Nephron progenitor cell (in vitro differentiated cells): ENCODE results near the gene POLR1H.
A peak's percentile ranks its signal among the peaks of the same experiment; 100 is the strongest.

Experiments
- DNase-seq: peaks from one replicate; pipeline ENCODE4 v3.0.0; 2021
- H3K27ac Mint-ChIP-seq: 2 replicates; pipeline ENCODE4 v1.8.0; 2021; ENCODE audit warnings: mild to moderate bottlenecking, moderate library complexity, mixed read lengths
- H3K27me3 Mint-ChIP-seq: 2 replicates; pipeline ENCODE4 v1.8.0; 2021; ENCODE audit warnings: mild to moderate bottlenecking, low read depth, mixed read lengths; ENCODE audit not compliant: poor library complexity
- H3K36me3 Mint-ChIP-seq: 2 replicates; pipeline ENCODE4 v1.8.0; 2021; ENCODE audit warnings: low read depth, mixed read lengths
- H3K4me1 Mint-ChIP-seq: 2 replicates; pipeline ENCODE4 v1.8.0; 2021; ENCODE audit warnings: mixed read lengths
- H3K4me3 Mint-ChIP-seq: 2 replicates; pipeline ENCODE4 v1.8.0; 2021; ENCODE audit warnings: mild to moderate bottlenecking, moderate library complexity, mixed read lengths
- H3K9me3 Mint-ChIP-seq: 2 replicates; pipeline ENCODE4 v1.8.0; 2021; ENCODE audit warnings: mild to moderate bottlenecking, moderate library complexity, mixed read lengths
- CTCF ChIP-seq: fragments of 200-600 bp; sonication (generic); IDR thresholded peaks from 2 replicates; pipeline ENCODE4 v1.5.0; 2021; ENCODE audit warnings: antibody characterized with exemption

POLR1H gene

GRCh38 chr6:30101444-30102413 lies 40.7 kb downstream of the POLR1H start:
- Mint-ChIP-seq H3K4me1 (peaks cover 33% of the 10 kb centered on the region), H3K4me3 (peak overlapping the region; percentile 78), H3K27ac (no peak overlapping the region), H3K27me3 (peaks cover 98% of the 10 kb centered on the region), H3K9me3 (no peaks in the 10 kb centered on the region), H3K36me3 (no peaks in the 10 kb centered on the region)
- peak; percentile 94 for DNase-seq
- TF ChIP-seq CTCF: no peak

GRCh38 chr6:30102414-30102969 lies 41.4 kb downstream of the POLR1H start:
- peak overlapping the region; percentile 79 for H3K4me3 Mint-ChIP-seq
- TF ChIP-seq CTCF: no peak
- H3K27ac Mint-ChIP-seq: no peak overlapping the region
- no peaks in the 10 kb centered on the region for H3K36me3 Mint-ChIP-seq
- H3K4me1 Mint-ChIP-seq: peaks cover 33% of the 10 kb centered on the region
- H3K27me3 Mint-ChIP-seq: peaks cover 98% of the 10 kb centered on the region
- DNase-seq: no peak
- no peaks in the 10 kb centered on the region for H3K9me3 Mint-ChIP-seq

- no peak overlapping the region for H3K27ac Mint-ChIP-seq
- peak; percentile 84 for DNase-seq
- peak overlapping the region; percentile 79 for H3K4me3 Mint-ChIP-seq
These were observed 42.2 kb downstream of the POLR1H start for GRCh38 chr6:30102970-30103871.

GRCh38 chr6:30103872-30104179 lies 42.8 kb downstream of the POLR1H start:
- Mint-ChIP-seq H3K9me3 (no peaks in the 10 kb centered on the region), H3K4me3 (peak overlapping the region; percentile 79), H3K36me3 (no peaks in the 10 kb centered on the region), H3K4me1 (peaks cover 33% of the 10 kb centered on the region), H3K27ac (no peak overlapping the region), H3K27me3 (peaks cover 98% of the 10 kb centered on the region)
- TF ChIP-seq CTCF: no peak
- DNase-seq: no peak

More at GRCh38 chr6:30102970-30103871, 42.2 kb downstream of the POLR1H start:
- H3K36me3 Mint-ChIP-seq: no peaks in the 10 kb centered on the region
- peak; percentile 79 for TF ChIP-seq CTCF
- no peaks in the 10 kb centered on the region for H3K9me3 Mint-ChIP-seq
- peaks cover 33% of the 10 kb centered on the region for H3K4me1 Mint-ChIP-seq
- H3K27me3 Mint-ChIP-seq: peaks cover 98% of the 10 kb centered on the region

GRCh38 chr6:30104661-30105060 lies 43.6 kb downstream of the POLR1H start:
- Mint-ChIP-seq H3K4me3 (no peak overlapping the region), H3K27ac (no peak overlapping the region), H3K27me3 (peaks cover 97% of the 10 kb centered on the region), H3K9me3 (no peaks in the 10 kb centered on the region), H3K36me3 (no peaks in the 10 kb centered on the region), H3K4me1 (peaks cover 33% of the 10 kb centered on the region)
- TF ChIP-seq CTCF: no peak
- no peak for DNase-seq
